CD1c-positive myeloid dendritic cell (primary cell): ENCODE data around the gene G6PC1.
"Not testable (repeated sequence)": the region's sequence is repeated elsewhere in the genome, so short reads cannot be mapped to it uniquely, and the experiment has no call there.

ENCODE experiments used
- DNase-seq: peaks from one replicate; pipeline ENCODE4 v3.0.0-alpha.2; 2016; ENCODE audit errors: extremely low spot score

G6PC1 gene

DNA sequence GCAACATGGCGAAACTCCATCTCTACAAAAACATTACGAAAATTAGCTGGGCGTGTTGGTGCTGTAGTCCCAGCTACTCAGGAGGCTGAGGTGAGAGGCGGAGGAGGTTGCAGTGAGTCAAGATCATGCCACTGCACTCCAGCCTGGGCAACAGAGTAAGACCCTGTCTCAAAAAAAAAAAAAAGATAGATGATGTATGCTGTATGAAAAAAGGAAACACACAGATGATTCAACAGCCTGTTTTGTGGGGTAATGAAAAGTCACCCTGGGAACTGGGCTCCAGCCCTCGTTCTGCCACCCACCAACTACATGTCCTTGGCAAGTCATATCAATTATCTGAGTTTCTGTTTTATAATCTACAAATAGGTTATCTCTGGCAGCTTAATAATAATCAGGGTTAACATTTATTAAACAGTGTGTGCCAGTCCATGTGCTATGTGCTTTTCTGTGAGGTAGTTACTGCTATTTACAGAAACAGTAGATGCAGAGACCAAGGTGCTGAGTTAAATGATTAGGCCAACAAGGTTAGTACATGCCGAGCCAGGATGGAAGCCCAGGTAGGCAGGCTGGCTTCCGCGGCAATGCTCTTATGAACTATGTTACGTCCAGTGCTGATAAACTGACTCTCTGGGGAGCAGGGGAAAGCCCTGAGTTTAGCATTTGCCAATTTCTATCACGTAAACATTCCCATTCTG, 1.1 kb downstream of the G6PC1 start:
- DNase-seq: no peak

DNA sequence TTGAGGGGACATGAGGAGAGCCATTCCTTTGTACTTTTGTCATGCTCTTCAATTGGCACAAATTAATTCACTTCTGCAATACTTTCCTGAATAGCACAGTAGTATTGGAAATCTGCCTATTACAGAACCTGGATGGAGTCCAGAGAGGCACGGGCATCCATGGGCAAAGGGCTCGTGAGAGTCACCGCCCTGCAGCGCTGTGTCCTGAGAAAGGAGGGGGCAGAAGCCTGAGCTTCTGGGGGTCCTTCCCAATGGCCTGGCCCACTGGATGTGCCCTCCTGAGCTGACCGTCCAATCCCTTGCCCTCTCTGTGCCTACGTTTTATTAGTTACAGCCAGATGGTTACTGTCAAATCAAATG, 3.5 kb downstream of the G6PC1 start:
- no peak for DNase-seq

DNA sequence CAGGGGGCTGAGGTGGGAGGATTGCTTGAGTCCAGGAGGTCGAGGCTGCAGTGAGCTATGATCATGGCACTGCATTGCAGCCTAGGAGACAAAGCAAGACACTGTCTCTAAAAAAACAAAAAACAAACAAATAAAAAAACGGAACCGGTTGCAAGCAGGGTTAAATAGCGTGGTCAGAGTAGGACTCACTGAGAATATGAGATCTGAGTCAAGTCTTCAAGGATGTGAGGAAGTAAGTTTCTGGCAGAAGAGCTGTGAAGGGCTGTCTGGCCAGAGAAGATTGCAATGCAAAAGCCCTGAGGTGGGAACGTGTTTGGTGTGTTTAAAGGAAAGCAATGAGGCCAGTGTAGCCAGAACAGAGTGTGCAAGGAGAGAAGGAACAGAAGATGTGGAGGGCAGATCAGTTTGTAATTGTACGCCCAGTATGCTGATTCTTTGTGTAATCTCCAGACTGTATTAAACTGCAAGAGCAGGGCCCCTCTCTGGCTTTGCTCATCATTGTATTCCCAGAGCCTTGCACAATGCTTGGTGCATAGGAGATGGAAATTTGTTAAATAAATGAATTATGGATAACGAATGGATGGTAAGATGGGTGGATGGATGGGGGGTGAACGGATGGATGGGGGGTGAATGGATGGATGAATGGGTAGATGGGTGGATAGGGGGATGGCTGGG, 6.3 kb downstream of the G6PC1 start:
- DNase-seq: peak; percentile 17

DNA sequence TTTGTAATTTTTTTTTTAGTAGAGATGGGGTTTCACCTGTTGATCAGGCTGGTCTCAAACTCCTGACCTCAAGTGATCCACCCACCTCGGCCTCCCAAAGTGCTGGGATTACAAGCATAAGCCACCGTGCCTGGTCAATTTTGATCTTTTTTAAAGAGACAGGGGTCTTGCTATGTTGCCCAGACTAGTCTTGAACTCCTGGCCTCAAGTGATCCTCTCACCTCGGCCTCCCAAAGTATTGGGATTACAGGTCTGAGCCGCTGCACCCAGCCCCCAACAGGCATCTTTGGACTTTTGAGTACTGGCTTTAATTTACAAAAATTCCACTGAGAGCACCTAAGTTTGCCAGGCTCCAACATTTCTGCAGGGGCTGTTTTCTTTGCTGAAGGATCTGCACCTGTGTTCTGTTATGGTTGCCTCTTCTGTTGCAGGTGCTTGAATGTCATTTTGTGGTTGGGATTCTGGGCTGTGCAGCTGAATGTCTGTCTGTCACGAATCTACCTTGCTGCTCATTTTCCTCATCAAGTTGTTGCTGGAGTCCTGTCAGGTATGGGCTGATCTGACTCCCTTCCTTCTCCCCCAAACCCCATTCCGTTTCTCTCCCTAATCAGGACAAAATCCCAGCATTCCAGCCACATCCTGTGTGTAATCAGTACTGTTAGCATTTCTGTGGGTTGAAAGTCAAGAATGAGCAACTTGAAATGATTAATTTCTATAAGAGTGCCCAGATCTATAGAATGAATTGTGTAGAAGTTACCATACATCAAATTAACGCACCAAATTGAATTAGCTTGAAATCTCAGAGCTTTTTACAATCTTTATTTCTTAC, 8.5 kb downstream of the G6PC1 start:
- no peak for DNase-seq

DNA sequence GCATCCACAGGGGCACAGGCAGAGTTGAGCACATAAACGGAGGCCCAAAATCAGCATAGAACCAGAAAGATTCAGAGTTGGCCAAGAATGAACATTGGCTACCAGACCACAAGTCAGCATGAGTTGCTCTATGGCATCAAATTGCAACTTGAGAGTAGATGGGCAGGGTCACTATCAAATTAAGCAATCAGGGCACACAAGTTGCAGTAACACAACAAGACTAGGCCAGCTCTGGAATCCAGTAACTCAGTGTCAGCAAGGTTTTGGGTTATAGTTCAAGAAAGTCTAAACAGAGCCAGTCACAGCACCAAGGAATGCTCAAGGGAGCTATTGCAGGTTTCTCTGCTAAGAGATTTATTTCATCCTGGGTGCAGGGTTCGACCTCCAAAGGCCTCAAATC, 12.9 kb downstream of the G6PC1 start:
- DNase-seq: no peak

DNA sequence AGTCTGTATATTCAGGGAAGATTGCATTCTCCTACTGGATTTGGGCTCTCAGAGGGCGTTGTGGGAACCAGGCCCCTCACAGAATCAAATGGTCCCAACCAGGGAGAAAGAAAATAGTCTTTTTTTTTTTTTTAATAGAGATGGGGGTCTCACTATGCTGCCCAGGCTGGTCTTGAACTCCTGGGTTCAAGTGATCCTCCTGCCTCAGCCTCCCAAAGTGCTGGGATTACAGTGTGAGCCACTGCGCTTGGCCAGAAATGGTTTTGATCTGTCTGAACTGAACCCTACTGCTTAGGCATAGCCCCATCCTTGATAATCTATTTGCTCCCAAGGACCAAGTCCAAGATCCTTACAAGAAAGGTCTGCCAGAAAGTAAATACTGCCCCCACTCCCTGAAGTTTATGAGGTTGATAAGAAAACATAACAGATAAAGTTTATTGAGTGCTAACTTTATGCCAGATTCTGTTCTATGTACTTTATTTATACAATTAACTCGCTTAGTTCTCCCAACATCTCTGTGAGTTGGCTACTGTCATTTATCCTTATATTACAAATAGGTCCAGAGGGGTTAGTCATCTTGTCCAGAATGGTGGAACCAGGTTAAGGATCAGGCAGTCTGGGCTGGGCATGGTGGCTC, 13.5 kb downstream of the G6PC1 start:
- DNase-seq: no peak

DNA sequence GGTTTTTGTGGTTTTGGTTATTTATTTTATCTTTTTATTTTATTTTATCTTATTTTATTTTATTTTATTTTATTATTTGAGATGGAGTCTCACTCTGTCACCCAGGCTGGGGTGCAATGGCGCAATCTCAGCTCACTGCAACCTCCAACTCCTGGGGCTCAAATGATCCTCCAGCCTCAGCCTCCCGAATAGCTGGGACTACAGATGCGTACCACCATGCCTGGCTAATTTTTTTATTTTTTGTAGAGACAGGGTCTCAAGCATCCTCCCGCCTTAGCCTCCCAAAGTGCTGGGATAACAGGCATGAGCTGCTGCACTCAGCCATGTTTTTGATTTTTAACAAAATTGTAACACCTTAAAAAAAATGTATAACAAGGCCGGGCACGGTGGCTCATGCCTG, 14.7 kb downstream of the G6PC1 start:
- not testable (repeated sequence) for DNase-seq

DNA sequence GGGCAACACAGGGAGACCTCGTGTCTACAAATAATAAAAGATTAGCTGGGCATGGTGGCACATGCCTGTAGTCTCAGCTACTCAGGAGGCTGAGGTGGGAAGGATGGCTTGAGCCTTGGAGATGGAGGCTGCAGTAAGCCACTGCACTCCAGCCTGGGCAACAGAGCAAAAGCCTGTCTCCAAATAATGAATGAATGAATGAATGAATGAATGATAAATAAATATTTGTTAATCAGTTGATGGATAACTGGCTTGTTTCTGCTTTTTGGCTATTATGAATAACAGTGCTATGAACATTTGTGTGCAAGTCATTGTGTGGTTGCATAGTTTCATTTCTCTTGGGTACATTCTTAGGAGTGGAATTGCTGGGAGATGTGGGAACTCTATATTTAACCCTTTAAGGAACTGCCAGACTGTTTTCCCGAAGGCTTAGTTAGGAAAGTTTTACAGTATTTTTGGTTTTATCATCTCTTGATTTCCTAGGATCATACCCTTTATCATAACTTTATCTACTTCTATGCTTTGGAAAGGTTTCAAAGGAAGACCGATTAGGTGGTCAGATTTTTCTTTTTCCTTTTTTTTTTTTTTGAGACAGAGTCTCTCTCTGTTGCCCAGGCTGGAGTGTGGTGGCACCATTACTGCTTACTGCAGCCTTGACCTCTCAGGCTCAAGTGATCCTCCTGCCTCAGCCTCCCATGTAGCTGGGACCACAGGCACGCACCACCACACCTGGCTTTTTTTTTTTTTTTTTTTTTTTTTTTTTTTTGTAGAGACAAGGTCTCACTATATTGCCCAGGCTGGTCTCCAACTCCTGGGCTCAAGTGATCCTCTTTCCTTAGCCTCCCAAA, 16.0 kb downstream of the G6PC1 start:
- not testable (repeated sequence) for DNase-seq

DNA sequence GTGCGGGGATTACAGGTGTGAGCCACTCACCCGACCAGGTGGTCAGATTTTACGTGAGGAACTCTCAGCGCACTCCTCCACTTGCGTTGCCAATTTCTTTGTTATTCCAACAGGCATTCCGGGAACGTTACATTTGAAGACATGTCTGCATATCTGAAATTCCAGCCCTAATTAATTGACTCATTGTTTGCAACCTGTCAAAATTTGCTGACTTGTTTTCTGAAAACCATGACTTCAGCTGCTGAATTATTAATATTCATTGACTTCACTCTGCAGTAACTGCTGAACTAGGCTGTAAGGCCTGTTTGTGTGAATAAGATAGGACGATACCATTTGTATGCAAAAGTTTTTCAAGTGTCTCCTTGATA, 16.6 kb downstream of the G6PC1 start:
- DNase-seq: no peak

DNA sequence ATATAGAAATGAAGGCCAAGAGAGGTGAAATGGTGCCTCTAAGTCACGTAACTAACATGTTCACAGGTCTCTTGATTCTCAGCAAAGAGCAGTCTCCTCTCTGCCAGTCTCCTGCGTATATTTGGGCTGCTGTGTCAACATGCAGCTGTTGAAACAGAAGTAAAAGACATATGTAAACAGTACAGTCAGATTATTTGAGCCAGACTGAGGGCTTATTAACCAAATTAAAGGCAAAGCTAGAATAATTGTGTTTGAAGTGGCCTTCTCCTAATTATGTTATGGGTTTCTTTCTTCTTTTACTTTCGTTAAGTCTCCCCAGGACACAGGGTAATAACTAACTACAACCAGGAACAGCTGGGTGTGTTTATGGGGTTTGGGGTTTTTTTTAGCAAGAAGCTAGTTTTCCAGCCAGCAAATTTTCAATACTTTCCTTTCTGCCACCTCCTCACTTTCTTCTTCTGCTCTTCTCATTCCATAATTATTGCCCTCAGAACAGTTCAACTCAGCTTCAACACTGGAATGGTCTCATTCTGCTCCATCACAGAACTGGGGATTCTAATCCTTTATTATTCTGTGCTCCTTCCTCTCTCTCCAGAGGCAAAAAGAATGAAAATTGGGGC, 18.4 kb downstream of the G6PC1 start:
- no peak for DNase-seq

DNA sequence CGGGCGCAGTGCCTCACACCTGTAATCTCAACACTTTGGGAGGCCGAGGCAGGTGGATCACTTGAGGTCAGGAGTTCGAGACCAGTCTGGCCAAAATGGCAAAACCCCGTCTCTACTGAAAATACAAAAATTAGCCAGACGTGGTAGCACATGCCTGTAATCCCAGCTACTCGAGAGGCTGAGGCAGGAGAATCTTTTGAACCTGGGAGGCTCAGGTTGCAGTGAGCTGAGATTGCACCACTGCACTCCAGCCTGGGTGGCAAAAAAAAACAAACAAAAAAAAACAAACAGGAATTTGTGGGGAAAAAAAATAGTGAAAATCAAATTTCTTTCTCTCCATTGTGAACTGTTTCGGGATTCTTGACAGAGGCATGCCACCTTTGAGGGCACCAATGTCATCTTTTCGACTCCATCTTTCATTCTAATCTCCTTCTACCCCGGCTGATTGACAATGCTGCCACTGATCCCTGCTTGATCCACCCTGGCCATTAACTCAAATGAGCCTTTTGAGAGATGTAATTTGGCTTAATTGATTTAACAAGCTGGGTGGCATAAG, 19.0 kb downstream of the G6PC1 start:
- not testable (repeated sequence) for DNase-seq

DNA sequence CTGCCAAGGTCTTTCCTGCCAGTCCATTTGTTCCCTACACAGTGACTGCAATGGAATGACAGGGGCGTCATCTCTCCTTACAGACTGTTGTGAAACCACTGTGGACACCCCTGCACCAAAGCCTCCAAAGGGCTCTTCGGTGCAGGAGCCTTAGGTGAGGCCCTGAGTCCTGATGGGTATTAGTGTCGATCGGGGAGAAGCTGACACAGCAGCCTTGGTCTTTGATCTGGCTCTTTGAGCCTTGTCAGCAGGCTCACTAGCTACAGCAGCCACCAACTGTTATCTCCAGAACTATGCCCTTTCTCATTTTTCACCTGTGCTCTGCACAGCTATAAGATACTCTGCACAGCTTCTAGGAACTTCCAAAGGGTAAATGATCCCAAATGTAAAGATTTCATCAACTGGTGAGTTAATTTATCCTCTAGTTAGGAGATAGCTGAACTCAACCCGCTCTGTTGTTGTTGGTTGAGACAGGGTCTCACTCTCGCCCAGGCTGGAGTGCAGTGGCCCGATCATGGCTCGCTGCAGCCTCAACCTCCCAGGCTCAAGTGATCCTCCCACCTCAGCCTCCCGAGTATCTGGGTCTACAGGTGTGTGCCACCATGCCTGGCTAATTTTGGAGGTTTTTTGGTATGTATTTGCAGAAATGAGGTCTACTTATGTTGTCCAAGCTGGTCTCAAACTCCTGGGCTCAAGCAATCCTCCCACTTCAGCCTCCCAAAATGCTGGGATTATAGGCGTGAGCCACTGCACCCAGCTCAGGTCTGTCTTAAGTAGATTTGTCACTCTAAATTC, 19.7 kb downstream of the G6PC1 start:
- no peak for DNase-seq

DNA sequence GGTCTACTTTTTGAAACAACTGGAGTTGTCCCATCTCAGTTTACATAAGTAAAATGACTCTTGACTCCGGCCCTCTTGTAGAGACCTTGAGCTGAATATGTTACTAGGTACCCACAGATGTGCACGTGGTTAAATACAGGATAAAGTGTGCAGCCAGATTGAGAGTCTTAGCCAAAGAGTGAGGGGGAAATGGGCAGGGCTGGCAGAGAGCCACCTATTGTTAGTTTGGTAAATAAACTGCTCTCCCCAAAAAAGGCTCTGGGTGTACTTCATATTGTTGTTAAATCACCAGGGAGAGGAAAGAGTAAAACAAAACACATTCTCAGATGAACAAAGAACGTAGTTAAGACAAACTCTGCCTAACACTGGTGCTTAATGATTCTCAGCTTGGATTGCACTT, 20.3 kb downstream of the G6PC1 start:
- DNase-seq: no peak

DNA sequence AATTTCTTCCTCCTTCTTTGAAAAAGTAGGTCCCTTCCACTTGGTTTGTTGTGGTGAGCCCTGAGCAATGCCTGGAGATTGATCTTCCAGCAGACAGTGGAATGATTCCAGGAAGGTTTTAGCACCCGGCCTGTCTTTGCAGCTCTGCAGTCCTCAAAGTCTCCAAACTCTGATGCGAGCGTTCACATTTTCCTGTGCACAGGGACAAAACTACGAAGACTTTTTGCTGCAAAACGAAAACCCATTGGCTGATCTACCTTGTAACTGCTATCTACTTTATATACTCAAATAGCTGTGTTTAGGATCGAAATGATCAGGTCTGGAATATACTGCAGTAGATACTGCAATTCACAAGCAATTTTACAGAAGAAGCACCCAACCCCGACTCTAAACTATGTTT, 21.7 kb downstream of the G6PC1 start:
- no peak for DNase-seq

DNA sequence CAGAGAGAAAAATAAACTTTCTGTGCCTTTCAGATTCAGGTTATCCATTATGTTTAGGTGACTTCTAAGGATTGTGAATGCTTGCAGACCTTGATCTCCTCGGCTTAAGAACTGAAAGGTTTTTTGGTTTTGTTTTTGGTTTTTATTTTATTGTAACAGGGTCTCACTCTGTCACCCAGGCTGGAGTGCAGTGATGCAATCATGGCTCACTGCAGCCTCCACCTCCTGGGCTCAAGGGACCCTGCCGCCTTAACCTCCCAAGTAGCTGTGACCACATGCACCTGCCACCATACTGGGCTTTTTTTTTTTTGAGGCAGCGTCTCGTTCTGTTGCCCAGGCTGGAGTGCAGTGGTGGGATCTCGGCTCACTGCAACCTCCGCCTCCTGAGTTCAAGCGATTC, 22.9 kb downstream of the G6PC1 start:
- DNase-seq: not testable (repeated sequence)

DNA sequence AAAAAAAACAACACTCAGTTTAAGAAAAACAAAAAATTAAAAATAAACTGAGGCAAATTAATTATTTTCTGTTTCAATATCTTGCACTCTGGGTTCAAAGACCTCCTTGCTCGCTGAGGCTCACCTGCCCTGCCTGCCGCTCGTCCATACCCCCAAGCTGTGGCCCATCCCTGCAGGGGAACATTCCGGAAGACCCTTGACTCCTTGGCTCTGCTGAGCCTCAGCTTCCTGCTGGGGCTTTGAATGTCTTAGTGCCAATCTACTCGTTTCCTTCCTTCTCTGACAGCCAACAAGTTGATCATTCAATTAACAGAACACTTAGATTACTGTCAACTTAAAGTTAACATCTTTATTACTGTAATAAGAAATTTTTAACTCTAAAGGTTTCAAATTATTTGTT, 24.3 kb downstream of the G6PC1 start:
- DNase-seq: no peak

DNA sequence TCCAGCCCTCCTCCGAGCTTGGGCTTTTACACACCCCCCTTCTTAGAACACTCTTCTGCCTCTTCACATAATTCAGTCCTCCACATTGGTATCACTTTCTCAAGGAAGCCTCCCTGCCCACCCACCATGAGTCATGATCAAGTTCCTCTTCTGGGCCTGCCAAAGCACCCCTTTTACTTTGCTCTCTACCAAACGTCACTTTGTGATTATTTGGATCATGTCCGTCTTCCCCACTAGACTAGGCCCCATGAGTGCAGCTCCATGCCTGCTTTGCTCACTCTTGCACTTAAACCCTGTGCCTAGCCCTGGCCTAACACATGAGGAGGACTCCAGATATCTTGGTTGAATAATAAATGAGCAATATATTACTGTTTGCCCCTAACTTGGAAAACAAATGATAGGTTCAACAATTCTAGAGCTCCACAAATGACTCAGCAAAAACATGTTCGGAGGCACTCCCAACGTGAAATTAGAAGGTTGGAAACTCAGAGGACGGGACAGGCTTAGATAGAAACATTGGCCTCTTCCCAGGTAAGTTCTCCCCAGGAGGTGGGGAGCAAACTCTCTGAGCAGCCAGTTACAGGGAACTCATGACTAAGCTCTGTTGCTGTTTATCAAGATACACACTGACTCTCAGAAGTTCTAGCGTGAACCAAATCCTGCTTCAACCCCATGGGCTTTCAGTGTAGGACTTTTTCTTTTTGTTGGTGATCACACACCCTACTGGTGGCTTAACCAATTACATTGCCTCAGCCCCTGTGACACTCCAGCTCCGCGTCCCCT, 28.3 kb downstream of the G6PC1 start:
- peak; percentile 91 for DNase-seq

DNA sequence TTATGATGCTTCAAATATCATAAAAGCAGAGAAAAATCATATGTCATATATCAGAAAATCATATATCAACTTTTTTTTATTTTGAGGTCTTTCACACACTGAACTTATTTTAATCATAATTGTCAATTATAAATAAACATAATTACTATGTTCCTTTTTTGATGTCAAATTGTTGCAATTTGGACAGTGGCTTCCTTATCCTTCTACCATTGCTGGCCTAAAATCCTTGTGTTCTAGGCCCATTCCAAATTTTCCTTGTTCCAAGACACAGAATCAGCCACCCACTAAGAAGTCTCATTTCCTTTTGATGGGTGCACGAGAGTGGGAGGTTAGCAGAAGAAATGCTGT, 28.9 kb downstream of the G6PC1 start:
- peak; percentile 20 for DNase-seq
